Heart left ventricle (tissue), 13 donors: ENCODE measurements around the gene KRTAP10-5.

Experiments used
- CTCF ChIP-seq, 12 donors: fragments of 200-600 bp; sonication (generic) in 4 of 12; IDR thresholded peaks; one replicate each; pipeline versions ENCODE4 v1.5.0 to v1.8.0; 2018 to 2022; ENCODE audit warnings: antibody characterized with exemption in 12 of 12, mild to moderate bottlenecking in 5 of 12
- POLR2A ChIP-seq, 2 donors: fragments of 450-650 bp; IDR thresholded peaks; one replicate each; pipeline ENCODE4 v1.6.1; 2017; ENCODE audit warnings: antibody characterized with exemption in 2 of 2, mild to moderate bottlenecking in 2 of 2, moderate library complexity in 2 of 2
- donor health status: ischemic (EF 13 %, LVEDD 7.1; RV severe dilation, severe dysfunction).
- donor health status: DM: no; HTN: yes; CAD: no.
- donor health status: DM: no; HTN: no; CAD: no.
- donor health status: ischemic (EF 25% LVEDD 6.9; RV normal size, moderate dysfunction).
- donor health status: ischemic (EF 25% LVEDD 5.7; RV mildly dilated, moderate dysfunction).
- donor health status: ischemic (EF 35%, LVEDD 5.7; RV mildly dilated, moderate dysfunction).
- donor health status: nonischemic (EF 11% LVEDD 7.7; RV severe dilation, severe dysfunction).
- donor health status: DM: yes; HTN: yes; CAD: no.
- donor health status: PGD.
- donor health status: ischemic (EF 29% LVEDD 5.4; RV normal size, mild dysfunction).
- donor health status: nonischemic (EF 23%, LVEDD 6.1; RV moderate dilation, normal function).

- TF ChIP-seq CTCF (IDR thresholded peaks at IDR 0.05) (no peak), POLR2A (IDR thresholded peaks at IDR 0.05) (no peak)
Measured at GRCh38 chr21:44542716-44543115, 37.7 kb downstream of the KRTAP10-5 start.
